GM21576 (cell line): ENCODE results near the gene CCR4.
"Not testable (repeated sequence)": the region's sequence is repeated elsewhere in the genome, so short reads cannot be mapped to it uniquely, and the experiment has no call there.

ENCODE experiments used
- ATAC-seq: cut with Tn5 transposase; IDR thresholded peaks from one replicate; pipeline ENCODE4 v1.9.1; 2021; ENCODE audit warnings: mild to moderate bottlenecking, moderate library complexity; ENCODE audit not compliant: unreplicated experiment

The CCR4 gene

DNA sequence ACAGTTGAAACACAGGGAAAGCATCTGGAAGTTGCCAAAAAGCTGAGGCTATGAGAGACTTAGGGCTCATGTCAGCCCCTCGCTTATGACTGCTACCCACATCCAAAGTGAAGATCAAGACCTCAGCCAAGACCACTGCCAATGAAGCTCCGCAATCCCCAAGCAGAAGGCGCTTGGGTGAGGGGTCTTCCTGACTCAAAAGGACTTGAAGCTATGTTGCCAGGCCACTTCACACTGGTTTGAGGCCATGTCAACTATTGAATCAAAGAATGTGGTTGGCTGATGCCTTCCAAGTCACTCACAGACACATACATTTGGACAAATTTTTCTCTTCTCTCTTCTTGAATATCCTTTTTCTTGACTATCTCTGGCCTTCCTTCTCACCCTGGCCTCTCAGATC, 928 bp upstream of the CCR4 start:
- no peak for ATAC-seq

DNA sequence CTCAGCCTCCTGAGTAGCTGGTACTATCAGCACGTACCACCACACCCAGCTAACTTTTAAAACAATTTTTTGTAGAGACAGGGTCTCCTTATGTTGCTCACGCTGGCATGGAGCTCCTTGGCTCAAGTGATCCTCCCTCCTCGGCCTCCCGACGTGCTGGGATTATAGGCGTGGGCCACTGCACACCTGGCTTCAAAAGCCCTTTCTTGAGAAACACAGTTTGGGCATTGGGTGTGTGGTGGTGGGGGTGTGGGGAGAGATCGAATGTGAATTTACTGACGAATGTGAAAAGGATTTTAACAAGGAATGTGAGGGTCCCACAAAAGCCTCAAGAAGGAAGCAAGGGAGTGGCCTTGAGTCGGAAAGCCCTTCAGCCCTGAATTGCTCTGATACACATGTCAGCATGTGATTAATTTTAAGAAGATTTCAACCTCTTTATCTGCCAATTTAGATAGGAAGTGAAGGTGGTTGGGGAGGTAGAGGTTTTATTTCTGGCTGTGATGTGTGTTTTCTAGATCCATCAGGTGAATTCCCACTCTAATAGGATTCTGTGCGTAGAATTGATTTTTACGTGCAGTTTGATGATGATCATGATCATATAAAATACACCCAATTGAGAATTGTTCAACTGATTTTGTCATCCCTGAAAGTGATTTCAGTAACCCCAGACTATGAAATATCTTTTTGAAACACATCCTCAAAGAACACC, 1.1 kb downstream of the CCR4 start:
- no peak for ATAC-seq

DNA sequence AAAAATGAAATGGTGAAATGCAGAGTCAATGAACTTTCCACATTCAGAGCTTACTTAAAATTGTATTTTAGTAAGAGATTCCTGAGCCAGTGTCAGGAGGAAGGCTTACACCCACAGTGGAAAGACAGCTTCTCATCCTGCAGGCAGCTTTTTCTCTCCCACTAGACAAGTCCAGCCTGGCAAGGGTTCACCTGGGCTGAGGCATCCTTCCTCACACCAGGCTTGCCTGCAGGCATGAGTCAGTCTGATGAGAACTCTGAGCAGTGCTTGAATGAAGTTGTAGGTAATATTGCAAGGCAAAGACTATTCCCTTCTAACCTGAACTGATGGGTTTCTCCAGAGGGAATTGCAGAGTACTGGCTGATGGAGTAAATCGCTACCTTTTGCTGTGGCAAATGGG, 3.1 kb downstream of the CCR4 start:
- ATAC-seq, result no peak

DNA sequence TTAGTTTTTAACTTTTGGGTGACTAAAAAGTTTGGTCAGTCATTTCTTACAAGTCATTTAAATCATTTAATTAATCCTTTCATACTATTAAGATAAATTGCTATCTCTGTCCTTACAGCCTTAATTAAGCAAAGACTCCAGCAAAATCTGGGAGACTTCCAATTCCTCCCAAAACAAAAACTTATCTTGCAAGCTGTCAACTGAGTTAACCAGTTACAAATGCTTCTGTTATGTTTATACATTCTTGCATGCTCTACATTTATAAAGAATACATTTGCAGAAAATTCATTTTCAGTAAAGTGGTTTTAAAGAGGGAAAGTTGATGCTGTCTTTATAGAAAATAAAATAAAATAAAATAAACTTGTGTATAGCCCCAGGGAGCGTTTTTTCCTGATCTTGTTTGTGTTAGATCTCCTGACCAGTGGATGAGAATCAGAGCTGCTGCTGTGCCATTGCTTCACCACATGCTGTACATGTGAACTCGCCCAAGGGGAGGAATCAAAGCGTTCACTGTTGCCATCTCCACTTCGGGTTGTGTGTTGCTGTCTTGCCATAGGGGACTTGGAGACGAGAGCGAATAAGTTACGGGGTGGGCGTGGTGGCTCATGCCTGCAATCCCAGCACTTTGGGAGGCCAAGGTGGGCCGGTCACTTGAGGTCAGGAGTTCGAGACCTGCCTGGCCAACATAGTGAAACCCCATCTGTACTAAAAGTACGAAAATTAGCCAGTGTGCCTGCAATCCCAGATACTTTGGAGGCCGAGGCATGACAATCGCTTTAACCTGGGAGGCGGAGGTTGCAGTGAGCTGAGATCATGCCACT, 5.5 kb downstream of the CCR4 start:
- no peak for ATAC-seq

DNA sequence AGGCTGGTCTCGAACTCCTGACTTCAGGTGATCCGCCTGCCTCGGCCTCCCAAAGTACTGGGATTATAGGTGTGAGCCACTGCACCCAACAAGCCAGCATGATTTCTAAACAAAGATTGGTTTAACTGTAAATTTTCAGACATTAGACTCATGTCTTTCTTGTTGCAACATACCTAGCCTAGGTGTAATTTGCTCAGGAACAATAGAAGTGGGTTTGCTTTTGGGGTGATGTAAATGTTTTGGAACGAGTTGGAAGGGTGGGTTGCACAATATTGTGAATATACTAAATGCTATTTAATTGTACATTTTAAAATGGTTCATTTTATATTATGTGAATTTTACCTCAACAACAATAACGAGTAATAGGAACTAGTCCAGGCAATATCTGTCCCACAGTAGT, 7.1 kb downstream of the CCR4 start:
- ATAC-seq, result no peak

DNA sequence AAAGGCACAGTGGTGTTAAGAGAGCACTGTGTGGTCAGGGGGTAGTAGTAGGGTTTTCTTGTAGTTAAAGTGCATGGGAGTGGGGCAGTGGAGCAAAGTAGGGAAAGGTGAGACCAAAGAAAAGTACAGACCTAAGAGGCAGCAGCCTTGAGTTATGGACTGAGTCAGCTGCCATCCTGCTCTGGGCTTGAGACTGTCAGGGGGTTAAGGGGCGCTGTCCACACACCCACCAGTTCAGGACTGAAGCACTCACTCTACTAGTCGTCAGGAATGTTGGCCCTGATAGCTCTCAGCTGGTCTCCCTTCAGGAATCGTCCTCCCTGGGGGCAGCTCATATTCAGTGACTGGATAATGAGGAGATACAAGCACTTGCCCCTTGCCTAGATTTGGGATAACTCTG, 7.9 kb downstream of the CCR4 start:
- ATAC-seq, result no peak

DNA sequence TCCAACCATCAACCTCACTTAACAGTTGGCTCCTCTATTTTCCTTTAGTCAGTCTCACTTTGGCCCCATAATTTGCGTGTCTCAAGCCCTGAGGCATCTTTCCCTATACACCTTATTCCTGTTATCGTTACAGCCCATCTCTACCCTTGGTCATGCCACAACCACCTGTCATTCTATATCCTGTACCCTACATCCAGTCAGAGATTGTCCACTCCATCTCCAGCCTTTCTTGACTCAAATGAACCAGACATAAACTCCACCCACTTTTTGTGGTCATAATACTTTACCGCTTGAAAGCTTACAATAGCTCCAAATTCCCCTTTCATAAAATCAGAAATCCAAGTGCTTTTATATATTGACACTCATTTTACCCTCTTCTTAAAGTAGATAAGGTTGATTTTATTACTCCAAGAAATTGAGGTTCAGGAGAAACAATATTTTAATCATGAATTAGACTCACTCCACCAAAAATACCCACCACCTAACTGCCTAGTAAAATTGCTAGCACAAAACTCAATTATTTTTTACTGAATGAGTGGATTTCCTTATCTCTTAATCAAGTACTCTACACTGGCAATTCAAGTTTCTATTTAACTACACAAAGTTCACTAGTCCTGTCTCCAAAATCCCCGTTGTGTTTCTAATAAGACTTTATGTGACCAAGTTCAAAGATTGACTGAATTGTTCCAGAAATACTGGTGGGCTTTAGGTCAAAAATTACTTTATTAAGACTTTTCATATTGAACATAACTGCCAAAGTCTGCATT, 9.1 kb downstream of the CCR4 start:
- ATAC-seq, result no peak

DNA sequence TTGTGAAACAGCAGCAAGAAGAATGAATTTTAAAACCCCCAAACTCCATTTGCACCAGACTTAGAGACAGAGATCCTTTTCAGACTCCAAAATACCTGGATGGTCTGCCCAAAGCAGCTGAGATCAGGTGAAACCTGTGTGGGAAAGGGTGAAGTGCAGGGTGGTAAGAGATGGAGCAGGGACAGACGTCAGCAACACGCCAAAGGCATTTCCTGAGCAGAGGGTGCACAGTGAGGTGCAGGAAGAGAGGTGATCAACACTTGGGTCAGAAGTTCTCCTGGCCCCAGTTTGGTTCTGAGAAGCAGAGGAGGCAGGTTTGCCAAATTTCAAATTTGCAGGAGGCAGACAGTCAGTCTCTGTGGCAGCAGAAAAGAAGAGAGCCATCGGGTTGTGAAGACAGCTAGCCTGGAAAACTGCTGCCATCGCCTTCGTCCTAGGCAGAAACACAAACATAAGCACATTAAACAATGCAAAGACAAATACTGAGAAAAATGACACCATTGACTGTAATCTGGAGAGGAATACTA, 9.8 kb downstream of the CCR4 start:
- ATAC-seq, result no peak

DNA sequence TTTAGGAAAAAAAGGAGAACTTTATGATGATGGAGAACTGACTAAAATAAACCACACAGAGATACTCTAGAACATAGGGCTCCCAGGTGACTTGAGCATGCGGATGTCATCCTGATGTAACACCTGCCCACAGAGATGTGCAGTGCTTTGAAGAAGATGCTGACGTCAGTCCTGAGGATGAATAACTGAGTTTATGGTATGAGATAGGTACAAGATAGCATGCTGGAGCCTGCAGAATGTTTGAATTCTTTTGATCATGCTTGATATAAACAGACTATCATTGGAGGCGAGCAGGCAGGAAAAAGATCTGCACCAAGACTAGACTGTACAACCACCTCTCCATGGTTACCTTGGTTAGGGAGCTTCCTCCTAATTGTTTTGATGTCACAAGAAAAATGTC, 12.4 kb downstream of the CCR4 start:
- no peak for ATAC-seq

DNA sequence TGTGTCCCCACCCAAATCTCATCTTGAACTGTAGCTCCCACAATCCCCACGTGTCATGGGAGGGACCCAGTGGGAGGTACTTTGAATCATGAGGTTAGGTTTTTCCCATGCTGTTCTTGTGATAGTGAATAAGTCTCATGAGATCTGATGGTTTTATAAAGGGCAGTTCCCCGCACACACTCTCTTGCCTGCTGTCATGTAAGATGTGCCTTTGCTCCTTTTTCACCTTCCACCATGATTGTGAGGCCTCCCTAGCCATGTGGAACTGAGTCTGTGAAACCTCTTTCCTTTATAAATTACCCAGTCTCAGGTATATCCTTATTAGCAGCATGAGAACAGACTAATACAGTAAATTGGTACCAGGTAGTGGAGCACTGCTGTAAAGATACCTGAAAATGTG, 13.3 kb downstream of the CCR4 start:
- not testable (repeated sequence) for ATAC-seq

DNA sequence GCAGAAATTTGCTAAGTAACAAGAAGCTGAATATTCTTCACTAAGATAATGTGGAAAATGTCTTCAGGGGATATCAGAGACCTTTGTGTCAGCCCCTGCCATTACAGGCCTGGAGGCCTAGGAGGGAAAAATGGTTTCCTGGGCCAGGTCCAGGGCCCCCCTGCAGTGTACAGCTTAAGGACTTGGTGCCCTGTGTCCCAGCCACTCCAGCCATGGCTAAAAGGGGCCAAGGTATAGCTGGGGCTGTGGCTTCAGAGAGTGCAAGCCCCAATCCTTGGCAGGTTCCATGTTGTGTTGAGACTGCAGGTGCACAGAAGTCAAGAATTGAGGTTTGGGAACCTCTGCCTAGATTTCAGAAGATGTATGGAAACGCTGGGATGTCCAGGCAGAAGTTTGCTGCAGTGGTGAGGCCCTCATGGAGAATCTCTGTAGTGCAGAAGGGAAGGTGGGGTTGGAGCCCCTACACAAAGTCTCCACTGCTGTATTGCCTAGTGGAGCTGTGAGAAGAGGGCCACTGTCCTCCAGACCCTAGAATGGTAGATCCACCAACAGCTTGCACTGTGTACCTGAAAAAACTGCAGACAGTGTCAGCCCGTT, 14.3 kb downstream of the CCR4 start:
- not testable (repeated sequence) for ATAC-seq

DNA sequence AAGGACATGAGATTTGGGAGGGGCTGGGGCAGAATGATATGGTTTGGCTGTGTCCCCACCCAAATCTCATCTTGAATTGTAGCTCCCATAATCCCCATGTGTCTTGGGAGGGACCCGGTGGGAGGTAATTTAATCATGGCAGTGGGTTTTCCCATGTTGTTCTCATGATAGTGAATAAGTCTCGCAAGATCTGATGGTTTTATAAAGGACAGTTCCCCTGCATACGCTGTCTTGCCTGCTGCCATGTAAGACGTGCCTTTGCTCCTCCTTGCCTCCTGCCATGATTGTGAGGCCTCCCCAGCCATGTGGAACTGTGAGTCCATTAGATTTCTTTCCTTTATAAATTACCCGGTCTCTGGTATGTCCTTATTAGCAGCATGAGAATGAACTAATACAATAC, 15.2 kb downstream of the CCR4 start:
- ATAC-seq, result not testable (repeated sequence)

DNA sequence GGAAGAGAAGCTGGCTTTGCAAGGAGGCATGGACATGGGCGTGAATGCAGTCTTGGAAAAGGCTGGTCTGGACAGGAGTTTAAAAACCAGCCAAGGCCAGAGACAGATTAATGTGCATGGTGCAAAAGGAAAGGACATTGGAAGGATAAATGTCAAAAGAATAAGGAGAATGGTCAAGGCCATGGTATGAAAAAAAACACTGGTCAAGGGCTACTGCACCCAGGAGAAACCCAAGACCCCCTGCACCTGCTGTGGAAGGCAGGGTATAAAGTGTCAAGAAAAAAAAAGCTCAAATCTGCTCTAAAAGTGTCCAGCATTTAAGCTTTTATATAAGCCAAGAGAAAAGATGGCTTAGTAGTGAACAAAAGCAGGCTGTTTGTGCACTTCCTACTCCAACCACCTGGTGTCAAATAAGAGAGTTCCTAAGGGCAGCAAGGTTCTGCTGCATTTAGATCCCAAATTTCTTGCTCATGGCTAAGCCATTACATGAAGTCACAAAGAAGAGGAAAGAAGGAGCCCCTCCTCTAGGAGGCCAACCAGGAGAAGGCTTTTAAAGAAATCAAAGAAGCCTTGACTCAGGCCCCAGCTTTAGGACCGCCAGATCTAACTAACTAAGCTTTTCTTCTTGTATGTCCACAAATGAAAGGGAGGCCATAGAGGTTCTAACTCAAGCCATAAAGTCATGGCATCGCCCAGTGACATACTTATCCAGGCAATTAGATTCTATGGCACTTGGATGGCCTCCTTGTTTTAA, 16.9 kb downstream of the CCR4 start:
- ATAC-seq, result no peak

DNA sequence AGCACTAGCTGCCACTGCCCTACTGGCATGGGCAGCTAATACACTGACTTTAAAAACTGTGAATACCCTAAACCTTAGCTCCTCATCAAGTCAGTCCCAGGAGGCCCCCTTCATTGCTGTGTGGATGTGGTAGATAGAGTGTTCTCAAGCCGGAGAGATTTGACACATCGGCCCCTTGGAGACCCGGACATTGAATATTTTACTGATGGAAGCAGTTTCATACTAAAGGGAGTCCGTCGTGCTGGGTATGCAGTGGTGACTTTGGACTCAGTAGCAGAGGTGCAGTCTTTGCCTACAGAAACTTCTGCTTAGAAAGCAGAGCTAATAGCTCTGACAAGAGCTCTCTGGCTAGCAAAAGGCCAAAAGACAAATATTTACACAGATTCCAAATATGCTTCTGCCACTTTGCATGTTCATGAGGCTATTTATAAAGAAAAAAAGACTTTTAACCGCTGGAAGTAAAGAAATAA, 17.5 kb downstream of the CCR4 start:
- no peak for ATAC-seq

DNA sequence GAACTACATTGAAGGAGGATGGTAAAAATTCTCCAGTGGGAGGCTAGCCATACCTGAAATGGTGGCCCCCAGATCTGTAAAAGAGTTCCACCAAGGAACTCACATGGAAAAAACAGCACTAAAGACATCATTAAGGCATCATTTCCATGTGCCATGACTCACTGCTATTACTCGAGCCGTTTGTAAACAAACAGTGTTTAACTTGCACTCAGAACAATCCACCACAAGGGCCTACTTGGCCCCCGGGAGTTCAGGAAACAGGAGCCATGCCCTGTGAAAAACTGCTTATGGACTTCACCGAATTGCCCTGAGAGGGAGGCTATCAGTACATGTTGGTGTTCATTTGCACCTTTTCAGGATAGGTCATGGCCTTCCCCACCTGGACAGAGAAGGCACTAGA, 18.2 kb downstream of the CCR4 start:
- ATAC-seq, result no peak

DNA sequence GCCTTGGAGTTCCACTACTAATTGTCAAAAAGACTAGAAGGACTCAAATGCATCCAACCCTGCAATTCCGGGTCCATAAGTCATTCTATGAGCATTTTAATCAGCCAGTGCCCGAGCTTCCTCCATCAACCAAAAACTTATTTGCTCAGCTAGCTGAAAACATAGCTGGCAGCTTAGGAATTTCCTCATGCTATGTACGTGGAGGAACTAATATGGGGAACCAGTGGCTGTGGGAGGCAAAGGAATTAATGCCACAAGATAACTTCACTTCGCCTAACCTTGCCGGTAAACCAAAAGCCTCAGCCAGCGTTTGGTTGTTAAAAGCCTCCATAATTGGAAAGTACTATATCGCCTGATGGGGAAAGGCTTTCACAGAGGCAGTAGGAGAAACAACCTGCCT, 19.8 kb downstream of the CCR4 start:
- ATAC-seq, result not testable (repeated sequence)

DNA sequence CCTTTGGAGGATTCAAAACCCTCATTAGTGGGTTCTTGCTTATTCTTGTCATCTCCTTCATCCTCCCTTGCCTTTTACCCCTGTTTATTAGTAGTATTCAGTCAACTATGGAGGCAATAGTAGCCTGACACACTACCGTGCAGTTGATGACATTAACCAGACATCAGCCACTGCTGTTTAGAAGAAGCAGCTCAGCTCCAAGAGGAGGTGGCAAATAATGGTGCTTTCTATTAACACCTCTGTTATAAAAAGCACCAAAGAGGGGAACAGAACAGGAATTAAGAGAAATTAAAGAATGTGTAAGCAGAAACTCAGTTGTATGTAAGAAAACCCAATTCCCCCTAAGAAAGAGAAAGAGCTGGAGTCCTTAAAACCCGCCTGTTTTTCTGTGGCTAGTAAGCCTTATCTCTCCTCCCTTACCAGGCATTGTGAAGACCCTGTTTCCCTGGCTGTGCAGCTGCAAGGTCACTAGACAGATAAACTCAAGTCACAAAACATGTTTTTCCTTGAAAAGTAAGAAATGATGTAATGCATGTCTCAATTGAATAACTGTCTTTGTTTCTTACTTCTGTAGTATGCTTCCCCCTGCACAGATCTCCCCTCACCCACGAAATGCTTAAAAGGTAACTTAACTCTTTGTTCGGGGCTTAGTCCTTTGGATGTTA, 21.2 kb downstream of the CCR4 start:
- no peak for ATAC-seq

DNA sequence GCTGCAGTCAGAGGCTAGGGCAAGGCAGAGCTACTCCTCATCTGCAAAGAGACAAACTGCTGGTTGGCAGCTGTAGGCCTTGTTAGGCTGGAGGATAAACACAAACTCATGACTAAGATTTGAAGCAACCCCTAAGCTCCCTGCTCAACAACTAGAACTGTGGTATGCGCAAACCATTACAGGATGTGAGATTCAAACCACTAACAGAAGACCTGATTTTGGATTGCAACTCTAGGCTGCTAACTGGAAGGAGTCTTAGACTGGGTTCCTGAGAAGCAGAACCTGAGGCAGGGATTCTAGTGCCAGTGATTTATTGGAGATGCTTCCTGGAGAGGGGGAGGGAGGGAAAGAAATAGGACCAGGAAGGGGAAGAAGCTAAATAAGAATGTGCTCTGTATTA, 22.5 kb downstream of the CCR4 start:
- peak; percentile 91 for ATAC-seq

DNA sequence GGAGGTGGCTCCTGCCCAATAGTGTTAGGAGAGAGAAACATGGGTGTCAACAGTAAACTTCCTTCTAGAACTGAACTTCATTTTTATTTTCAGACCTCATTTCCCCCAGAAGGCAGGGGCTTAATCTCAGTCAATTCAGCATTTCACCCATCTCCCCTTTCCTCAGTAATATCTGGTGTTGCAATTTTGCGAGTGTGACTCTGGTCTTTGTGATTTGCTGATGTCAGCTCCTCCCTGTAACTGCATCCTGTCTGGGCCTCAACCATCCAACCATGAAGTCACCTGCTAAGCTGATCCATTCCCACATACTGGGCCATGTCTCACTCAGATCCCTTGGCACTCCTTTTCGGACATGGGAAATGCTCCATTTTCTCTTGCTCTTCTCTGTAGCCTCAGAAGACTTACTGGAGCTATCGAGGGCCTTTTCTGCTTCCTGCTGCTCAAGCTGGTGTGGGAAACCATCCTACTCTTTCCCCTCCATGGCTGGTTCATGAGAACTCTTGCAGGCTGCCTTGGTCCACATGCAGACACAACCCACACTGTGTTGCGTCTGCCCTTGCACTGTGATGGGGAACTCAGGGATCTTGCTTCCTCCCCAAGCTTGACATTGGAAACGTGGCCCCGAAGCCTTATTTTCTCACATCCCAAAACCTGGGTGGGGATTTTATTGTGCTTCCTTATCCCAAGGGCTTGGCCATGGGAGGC, 24.6 kb downstream of the CCR4 start:
- no peak for ATAC-seq
